ENCODE measurements around the gene MPV17. TPM values are rescaled to one million over a fixed set of nuclear protein-coding genes. Genes with fewer than 3 reads are reported as not detected.
A peak's percentile ranks its signal among the peaks of the same experiment; 100 is the strongest.
"Not testable (repeated sequence)": the region's sequence is repeated elsewhere in the genome, so short reads cannot be mapped to it uniquely, and the experiment has no call there.

Gene MPV17
- total RNA-seq, 1 experiment from 2014 or later, result 53.8 TPM

DNA sequence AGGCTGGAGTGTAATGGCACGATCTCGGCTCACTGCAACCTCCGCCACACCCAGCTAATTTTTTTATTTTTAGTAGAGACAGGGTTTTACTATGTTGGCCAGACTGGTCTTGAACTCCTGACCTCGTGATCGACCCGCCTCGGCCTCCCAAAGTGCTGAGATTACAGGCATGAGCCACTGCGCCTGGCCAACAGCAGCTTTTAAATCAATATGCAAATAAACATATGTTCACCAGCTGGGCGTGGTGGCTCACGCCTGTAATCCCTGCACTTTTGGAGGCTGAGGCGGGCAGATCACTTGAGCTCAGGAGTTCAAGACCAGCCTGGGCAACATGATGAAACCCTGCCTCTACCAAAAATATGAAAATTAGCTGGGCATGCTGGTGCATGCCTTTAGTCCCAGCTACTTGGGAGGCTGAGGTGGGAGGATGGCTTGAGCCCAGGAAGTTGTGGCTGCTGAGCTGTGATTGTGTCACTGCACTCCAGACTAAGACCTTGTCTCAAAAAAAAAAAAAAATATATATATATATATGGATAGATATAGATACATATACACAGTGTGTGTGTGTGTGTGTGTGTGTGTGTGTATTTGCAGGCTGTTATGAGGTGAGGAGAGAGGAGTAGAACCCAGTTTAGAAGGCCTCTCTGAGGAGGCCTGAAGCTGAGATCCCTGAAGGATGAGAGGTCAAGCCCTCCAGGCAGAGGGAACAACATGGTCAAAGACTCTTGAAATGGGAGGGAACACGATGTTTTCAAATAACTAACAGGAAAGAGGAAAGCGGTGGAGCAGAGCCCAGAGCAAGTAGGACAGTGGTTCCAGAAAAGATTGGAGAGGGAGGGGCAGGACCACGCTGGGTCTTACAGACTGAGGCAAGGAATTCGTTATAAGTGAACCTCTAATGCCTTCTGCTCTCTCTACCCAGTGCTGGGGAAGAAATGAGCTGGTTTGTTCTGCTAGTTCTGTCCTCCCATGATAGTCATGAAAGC, 50.1 kb downstream of the MPV17 start:
- H3K36me3 ChIP-seq (replicated peaks; ENCODE audit: control insufficient read depth, insufficient read depth, low read length); H3K4me3 ChIP-seq (ENCODE audit: insufficient read depth, low read depth, low read length); H3K27me3 ChIP-seq (ENCODE audit: control insufficient read depth, insufficient read depth, low read length): not testable (repeated sequence)

GRCh38 chr2:27271631-27272340, 51.1 kb downstream of the MPV17 start:
- DNase-seq, result no peak
- H3K4me3 ChIP-seq (ENCODE audit: insufficient read depth, low read depth, low read length), result no peak overlapping the region
- H3K27me3 ChIP-seq (ENCODE audit: control insufficient read depth, insufficient read depth, low read length), result peaks cover under 1% of the 10 kb centered on the region; the same call in 1 of the 2 replicates
- no peaks in the 10 kb centered on the region for H3K36me3 ChIP-seq (replicated peaks; ENCODE audit: control insufficient read depth, insufficient read depth, low read length)

More for the DNA sequence above, 50.1 kb downstream of the MPV17 start:
- DNase-seq, result not testable (repeated sequence)

- no peak for DNase-seq
- H3K36me3 ChIP-seq (replicated peaks; ENCODE audit: control insufficient read depth, insufficient read depth, low read length), result no peaks in the 10 kb centered on the region
- no peak overlapping the region for H3K4me3 ChIP-seq (ENCODE audit: insufficient read depth, low read depth, low read length)
- H3K27me3 ChIP-seq (ENCODE audit: control insufficient read depth, insufficient read depth, low read length), result peaks cover 10% of the 10 kb centered on the region
Measured at GRCh38 chr2:27270670-27271069, 52.2 kb downstream of the MPV17 start.

GRCh38 chr2:27270131-27270530, 52.8 kb downstream of the MPV17 start:
- DNase-seq, result no peak
- Histone ChIP-seq H3K36me3 (replicated peaks; ENCODE audit: control insufficient read depth, insufficient read depth, low read length) (no peaks in the 10 kb centered on the region), H3K27me3 (ENCODE audit: control insufficient read depth, insufficient read depth, low read length) (peaks cover 15% of the 10 kb centered on the region), H3K4me3 (ENCODE audit: insufficient read depth, low read depth, low read length) (no peak overlapping the region)

- H3K36me3 ChIP-seq (replicated peaks; ENCODE audit: control insufficient read depth, insufficient read depth, low read length); H3K4me3 ChIP-seq (ENCODE audit: insufficient read depth, low read depth, low read length); DNase-seq: not testable (repeated sequence)
- peaks cover 34% of the 10 kb centered on the region for H3K27me3 ChIP-seq (ENCODE audit: control insufficient read depth, insufficient read depth, low read length)
Measured at GRCh38 chr2:27268296-27268695, 54.6 kb downstream of the MPV17 start.

GRCh38 chr2:27265536-27265870, 57.4 kb downstream of the MPV17 start:
- H3K36me3 ChIP-seq (replicated peaks; ENCODE audit: control insufficient read depth, insufficient read depth, low read length), result no peaks in the 10 kb centered on the region
- no peak for DNase-seq
- H3K4me3 ChIP-seq (ENCODE audit: insufficient read depth, low read depth, low read length), result no peak overlapping the region
- peaks cover 62% of the 10 kb centered on the region for H3K27me3 ChIP-seq (ENCODE audit: control insufficient read depth, insufficient read depth, low read length)

- H3K4me3 ChIP-seq (ENCODE audit: insufficient read depth, low read depth, low read length), result peak overlapping the region; percentile 53
- no peaks in the 10 kb centered on the region for H3K36me3 ChIP-seq (replicated peaks; ENCODE audit: control insufficient read depth, insufficient read depth, low read length)
- H3K27me3 ChIP-seq (ENCODE audit: control insufficient read depth, insufficient read depth, low read length), result peaks cover 67% of the 10 kb centered on the region
- peak; percentile 98 for DNase-seq
Measured at GRCh38 chr2:27264753-27265535, 58.0 kb downstream of the MPV17 start.

GRCh38 chr2:27264253-27264752, 58.6 kb downstream of the MPV17 start:
- Histone ChIP-seq H3K4me3 (ENCODE audit: insufficient read depth, low read depth, low read length) (peak overlapping the region; percentile 53), H3K27me3 (ENCODE audit: control insufficient read depth, insufficient read depth, low read length) (peaks cover 71% of the 10 kb centered on the region), H3K36me3 (replicated peaks; ENCODE audit: control insufficient read depth, insufficient read depth, low read length) (no peaks in the 10 kb centered on the region)
- DNase-seq, result peak; percentile 87

GRCh38 chr2:27263287-27264252, 59.3 kb downstream of the MPV17 start:
- Histone ChIP-seq H3K27me3 (ENCODE audit: control insufficient read depth, insufficient read depth, low read length) (peaks cover 71% of the 10 kb centered on the region), H3K4me3 (ENCODE audit: insufficient read depth, low read depth, low read length) (peak overlapping the region; percentile 63), H3K36me3 (replicated peaks; ENCODE audit: control insufficient read depth, insufficient read depth, low read length) (no peaks in the 10 kb centered on the region)
- DNase-seq, result peak; percentile 84

GRCh38 chr2:27262379-27263286, 60.3 kb downstream of the MPV17 start, which contains the start of gene SLC30A3:
TSS of gene SLC30A3 (minus strand) at chr2:27263047. CDS start at chr2:27262906, 141 bp downstream.
- peak; percentile 94 for DNase-seq
- H3K36me3 ChIP-seq (replicated peaks; ENCODE audit: control insufficient read depth, insufficient read depth, low read length), result no peaks in the 10 kb centered on the region
- peaks cover 71% of the 10 kb centered on the region for H3K27me3 ChIP-seq (ENCODE audit: control insufficient read depth, insufficient read depth, low read length)
- H3K4me3 ChIP-seq (ENCODE audit: insufficient read depth, low read depth, low read length), result peak within 1 kb of the TSS; percentile 63

GRCh38 chr2:27261926-27262298, 61.0 kb downstream of the MPV17 start:
- Histone ChIP-seq H3K27me3 (ENCODE audit: control insufficient read depth, insufficient read depth, low read length) (peaks cover 71% of the 10 kb centered on the region), H3K4me3 (ENCODE audit: insufficient read depth, low read depth, low read length) (peak overlapping the region; percentile 63), H3K36me3 (replicated peaks; ENCODE audit: control insufficient read depth, insufficient read depth, low read length) (no peaks in the 10 kb centered on the region)
- DNase-seq, result no peak

- H3K36me3 ChIP-seq (replicated peaks; ENCODE audit: control insufficient read depth, insufficient read depth, low read length), result no peaks in the 10 kb centered on the region
- no peak overlapping the region; the same call in 1 of the 2 replicates for H3K4me3 ChIP-seq (ENCODE audit: insufficient read depth, low read depth, low read length)
- DNase-seq, result peak; percentile 70
- H3K27me3 ChIP-seq (ENCODE audit: control insufficient read depth, insufficient read depth, low read length), result peaks cover 68% of the 10 kb centered on the region
Measured at GRCh38 chr2:27261241-27261925, 61.5 kb downstream of the MPV17 start.

Data from H7 (cell line).